NCI-H748 (cell line): ENCODE measurements around the gene TMEM141.
"Not testable (repeated sequence)": the region's sequence is repeated elsewhere in the genome, so short reads cannot be mapped to it uniquely, and the experiment has no call there.

Source experiments
- DNase-seq: peaks from one replicate; lab custom pipeline; 2025; ENCODE audit not compliant: unreplicated experiment; lab: John Stamatoyannopoulos, UW

Gene TMEM141

DNA sequence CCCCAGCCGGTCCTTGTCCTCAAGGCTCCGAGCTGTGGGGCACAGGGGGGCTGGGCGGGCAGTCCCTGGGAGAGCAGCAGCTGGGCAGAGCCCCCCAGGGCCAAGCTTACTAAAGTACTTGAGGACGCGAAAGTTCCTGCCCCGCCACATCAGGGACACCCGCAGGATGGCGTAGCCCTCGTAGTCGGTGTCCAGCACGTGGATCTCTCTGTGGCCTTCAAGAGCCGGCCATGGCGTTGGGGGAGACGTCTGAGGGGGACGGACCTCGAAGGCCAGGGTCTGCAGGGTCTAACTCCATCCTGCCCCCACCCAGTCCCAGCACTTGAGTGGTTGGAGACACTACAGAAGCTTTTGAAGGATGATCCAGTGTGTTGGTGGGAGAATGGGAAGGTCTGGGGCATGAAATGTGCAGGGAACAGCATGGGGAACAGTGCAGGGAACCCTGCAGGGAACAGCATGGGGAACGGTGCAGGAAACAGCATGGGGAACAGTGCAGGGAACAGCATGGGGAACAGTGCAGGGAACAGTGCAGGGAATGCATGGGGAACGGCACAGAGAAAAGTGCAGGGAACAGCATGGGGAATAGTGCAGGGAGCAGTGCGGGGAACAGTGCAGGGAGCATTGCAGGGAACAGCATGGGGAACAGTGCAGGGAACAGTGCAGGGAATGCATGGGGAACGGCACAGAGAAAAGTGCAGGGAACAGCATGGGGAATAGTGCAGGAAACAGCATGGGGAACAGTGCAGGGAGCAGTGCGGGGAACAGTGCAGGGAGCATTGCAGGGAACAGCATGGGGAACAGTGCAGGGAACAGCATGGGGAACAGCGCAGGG is 35.6 kb upstream of the TMEM141 start:
- DNase-seq = not testable (repeated sequence)

DNA sequence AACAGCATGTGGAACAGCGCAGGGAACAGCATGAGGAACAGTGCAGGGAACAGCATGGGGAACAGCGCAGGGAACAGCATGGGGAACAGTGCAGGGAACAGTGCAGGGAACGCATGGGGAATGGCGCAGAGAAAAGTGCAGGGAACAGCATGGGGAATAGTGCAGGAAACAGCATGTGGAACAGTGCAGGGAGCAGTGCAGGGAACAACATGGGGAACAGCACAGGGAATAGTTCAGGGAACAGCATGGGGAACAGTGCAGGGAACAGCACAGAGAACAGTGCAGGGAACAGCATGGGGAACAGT is 35.1 kb upstream of the TMEM141 start:
- DNase-seq = no peak

DNA sequence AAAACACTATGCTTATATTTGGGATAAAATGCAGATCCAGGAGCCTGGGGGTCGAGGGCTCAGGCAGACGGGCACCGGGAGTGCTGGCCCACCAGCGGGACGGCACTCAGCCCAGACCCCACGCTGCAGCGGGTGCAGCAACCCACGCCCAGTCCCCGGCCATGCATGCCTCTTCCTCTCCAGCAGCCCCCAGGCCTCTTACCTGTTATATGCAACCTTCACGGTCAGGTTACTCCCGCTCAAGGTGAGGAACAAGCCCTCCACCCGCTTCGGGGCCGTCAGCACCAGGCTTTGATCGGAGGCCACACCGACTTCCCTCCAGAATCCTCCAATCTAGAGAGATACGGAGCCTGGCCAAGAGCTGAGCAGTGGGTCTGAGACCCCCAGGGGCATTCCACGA is 34.3 kb upstream of the TMEM141 start:
- no peak for DNase-seq

DNA sequence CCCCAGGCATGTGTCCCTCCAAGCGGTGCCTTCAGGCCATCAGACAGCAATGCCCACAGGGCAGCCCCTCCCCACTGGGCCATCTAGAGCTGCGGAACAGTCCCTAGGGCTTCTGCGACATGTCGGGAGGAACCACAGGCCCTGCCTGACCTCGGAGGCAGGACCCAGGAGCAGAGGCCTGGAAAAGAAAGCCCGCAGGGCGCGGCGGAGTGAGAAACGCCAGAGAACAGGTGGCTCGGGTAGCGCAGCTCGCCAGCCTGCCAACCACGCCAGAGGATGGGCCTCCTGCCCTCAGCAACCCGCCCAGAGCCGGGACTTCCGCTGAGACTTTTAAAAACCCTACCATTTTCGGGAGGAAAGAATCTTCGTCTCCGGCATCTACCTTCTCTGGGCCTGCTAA is 33.8 kb upstream of the TMEM141 start:
- DNase-seq = no peak

DNA sequence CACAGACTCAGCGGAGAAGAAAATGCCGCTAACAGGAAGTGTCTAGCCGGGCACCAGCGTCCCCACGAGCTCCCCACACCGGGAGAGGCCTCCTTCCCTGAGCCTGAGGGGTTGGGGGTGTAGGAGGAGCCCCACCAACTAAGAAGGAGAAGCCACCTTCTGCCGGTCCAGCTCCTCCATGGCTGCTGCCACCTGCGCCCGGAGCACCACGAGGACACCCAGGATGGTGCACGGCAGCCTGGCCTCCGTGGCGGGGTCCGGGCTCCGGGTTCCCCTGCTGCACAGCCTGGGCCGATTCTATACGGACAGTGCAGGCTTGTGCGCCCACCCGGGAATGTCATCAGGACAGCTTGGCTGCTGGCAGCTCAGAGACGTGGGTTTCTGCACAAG is 33.4 kb upstream of the TMEM141 start:
- no peak for DNase-seq

DNA sequence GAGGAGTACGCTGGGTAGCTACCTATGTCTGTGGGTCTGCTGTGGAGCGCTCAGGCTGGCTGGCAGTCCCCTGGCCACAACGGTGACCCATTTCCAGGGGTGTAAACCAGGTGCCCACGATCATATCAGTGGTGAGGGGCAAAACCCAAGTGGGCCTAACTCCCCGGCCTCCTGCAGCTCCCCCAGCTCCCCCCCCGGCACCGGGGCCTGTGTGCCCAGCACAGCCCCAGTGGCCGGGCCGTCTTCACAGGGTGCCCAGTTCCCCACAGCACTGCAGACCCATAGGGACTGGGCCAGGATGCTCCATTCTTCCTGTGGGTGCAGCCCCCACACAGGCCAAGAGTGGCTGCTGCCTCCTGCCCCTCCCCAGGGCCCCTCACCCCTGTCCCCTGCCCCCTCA is 32.1 kb upstream of the TMEM141 start:
- no peak for DNase-seq

DNA sequence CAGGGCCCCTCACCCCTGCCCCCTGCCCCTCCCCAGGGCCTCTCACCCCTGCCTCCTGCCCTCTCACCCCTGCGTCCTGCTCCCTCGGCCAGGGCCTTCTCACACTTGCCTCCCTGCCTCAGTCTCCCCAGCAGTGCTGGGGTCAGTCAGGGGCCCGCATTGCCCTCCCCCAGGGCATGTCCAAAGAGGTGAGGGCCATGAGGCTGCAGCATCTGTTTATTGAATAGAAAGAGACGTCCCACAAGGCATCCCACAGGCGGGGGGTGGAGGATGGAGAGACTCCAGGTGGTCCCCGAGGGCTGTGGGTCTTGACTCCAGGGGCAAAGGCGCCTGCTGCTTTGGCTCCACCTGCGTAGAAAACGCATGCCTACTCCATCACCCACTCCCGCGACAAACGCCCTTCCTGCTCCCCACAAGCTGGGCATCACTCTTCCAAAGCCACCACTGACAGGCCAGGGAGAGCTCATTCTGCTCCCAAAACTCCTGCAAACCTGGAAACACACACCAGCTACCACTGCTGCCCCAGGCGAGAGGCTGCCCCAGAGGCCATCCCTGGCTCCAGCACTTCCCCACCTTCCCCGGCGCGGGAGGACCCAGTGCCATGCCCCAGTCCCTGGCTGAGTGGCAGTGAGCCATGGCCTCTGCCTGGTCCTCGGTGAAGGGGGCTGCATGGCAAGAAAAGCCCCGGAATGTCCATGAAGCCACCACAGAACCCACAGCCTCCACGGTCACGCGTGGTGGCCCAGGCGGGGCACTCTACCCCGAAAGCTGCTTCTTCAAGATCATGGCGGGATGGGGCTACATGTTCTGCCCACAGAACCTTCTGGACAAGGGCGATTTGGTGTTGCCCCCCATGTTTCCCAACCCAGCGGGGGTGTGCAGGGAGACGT is 31.5 kb upstream of the TMEM141 start:
- DNase-seq = no peak

DNA sequence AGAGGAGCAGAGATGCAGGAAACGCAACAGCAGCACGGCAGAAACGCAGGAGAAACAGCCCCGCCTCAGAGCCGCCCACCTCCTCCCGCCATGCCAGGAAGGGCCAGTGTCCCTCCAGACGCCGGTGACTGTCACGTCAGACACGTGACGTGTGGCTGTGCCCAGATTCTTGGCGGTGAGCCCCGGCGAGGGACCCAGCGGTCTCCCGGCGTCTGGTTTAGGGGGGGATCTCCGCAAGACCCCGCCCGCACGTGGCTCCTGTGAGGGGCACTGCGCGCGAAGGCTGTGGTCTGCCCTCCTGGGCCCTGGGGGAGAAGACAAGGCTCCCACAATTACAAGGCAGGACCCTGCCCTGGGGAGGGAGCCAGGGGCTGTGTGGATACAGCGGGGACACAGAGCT is 30.7 kb upstream of the TMEM141 start:
- DNase-seq = no peak

DNA sequence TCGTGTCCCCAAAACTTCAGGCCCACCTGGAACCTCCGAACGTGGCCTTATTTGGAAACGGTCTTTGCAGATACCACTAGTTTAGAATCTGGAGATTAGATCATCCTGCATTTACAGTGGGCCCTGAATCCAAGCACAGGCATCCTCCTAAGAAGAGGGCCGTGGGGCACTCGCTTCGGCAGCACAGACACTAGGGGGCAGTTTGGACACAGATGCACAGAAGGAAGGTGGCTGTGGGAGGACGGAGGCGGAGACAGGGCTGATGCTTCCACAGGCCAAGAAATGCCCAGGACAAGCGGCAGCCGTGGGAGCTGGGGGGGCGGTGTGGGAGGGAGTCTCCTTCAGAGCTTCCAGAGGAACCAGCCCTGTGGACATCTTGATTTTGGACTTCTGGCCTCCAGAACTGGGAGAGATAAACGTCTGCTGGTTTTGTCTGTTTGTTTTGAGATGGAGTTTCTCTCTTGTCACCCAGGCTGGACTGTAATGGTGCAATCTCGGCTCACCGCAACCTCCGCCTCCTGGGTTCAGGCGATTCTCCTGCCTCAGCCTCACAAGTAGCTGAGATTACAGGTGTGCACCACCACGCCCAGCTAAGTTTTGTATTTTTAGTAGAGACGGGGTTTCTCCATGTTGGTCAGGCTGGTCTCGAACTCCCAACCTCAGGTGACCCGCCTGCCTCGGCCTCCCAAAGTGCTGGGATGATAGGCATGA is 30.2 kb upstream of the TMEM141 start:
- DNase-seq = peak; percentile 61

DNA sequence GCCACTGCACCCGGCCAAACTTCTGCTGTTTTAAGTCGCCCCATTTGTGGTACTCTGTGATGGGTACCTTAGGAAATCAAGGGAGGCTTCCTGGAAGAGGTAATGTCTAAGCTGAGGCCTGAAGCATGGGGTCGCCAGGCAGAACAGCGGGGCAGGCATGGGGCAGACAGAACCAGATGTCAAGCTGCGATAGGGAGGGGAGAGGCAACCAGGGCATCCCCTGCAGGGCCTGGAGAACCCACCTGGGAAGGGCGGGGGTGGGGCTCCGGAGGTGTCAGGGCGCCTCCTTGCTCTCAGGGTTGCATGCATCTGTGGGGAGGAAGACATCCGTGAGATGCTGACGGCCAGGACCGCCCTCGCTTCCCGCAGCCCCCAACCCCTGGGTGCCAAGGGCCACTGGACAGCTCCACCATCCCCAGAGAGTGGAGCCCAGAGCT is 29.6 kb upstream of the TMEM141 start:
- DNase-seq = no peak

DNA sequence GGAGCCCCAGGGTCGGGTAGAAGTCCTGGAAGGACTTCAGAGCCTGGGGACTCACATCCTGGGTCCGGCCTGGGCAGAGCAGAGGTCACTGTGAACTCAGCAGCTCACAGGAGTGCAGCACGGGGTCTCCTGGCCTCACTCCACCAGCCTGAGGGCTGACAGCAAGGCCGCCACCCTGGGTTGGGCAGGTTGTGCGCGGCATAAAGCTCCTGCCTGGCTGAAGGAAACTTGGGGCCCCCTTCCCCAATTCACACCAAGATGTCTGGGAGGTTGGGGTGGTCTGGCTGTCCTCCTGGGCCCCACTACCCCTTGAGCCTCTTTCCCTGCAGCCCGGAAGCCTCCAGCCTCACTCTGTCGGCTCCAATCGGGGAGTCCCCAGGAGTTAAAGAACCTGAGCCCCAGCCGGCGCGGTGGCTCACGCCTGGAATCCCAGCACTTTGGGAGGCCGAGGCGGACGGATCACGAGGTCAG is 28.9 kb upstream of the TMEM141 start:
- no peak for DNase-seq

DNA sequence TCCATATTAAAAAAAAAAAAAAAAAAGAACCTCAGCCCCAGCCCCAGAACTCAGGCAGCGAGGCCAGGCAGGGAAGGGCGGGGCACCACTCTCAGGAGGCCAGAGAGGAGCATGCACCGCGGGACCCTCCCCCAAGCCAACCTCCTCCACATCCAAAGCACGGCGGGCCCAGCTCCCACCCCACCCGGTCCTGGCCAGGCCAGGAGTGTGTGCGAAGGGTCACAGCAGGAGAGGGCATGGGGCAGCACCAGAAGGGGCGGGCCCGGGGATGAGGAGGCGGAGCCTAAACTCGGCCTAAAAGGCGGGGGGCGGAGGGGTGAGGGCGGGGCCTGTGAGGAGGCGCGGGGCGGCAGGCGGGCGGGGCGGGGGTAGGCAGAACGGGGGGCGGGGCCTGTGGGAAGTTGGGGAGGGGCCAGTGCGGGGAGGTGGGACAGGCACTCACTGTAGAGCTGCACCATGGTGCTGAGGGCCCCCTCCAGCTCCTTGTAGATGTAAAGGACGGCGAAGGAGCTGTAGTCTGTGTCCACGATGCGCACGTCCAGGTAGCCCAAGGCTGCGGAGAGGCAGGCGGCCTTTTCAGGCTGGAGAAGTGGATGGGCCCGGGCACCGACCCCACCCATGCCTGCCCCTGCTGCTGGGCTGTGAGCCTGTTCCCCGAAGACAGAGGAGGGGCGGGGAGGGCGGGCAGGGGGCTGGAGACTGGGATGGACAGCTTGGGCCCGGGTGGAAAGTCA is 28.1 kb upstream of the TMEM141 start:
- peak; percentile 27 for DNase-seq

DNA sequence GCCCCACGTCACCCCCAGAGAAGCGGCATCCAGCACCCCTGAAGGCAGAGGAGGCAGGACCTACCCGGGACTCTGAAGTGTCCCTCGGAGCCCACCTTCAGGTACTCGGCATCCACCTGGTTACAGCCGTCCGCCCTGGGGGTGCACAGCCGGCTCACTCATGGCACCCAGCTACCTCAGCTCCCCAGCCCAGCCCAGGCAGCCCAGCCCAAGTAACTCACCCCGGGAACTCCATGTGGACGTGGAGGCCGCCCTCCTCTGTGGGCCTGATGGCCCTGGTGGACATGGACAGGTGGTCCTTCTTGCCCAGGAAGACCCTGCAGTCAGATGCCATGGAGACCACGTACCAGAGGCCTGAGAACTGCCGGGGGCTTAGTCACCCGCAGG is 27.5 kb upstream of the TMEM141 start:
- DNase-seq = no peak

DNA sequence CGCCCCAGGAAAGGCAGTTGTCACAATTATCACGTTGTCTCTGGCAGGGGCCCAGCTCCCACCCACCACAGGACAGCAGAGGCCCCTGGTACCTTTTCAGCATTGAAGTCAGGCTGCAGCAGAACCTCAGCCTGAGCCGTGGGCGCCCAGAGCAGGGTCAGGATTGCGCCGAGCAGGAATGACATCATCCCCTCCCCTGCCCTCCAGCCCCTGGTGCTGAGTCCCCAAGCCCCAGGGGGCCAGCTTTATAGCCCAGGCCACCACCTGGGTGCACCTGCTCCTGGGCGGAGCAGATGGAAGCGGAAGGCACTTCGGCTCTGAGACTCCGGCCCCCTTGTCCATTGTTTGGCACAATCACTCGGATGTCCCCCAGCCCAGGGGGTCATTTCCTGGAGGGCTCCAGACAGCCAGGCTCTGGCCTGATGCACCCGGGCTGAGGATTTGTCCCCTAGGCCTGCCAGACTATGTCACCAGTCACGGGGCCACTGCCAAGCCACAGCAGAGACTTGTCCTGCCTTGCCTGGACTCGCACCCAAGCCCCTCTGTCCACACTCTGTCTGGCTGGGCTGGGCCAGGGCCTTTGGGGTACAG is 26.7 kb upstream of the TMEM141 start, which contains the start of gene LCN15:
Gene LCN15 (minus strand): TSS at position 218 of the 591 bp plus-strand sequence. CDS start 30 bp downstream, at position 188.
- no peak for DNase-seq

DNA sequence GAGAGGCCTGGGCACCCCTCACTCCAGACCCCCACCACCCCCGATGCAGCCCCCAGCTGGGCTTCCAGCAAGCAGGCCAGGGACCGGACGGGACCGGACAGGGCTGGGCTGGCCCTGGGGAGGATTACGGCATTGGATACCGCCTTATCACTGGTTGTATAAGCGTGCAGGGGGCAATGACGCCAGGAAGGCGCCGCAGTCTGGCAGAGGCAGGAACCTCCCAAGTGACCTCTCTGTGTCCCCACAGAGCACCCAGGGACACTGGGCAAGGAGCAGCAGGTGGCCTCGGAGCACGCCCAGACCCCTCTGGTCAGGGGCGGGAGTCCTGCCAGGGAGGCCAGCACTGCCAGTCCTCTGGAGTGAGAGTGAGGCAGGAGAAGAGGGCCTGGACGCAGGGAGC is 26.1 kb upstream of the TMEM141 start:
- DNase-seq = no peak

DNA sequence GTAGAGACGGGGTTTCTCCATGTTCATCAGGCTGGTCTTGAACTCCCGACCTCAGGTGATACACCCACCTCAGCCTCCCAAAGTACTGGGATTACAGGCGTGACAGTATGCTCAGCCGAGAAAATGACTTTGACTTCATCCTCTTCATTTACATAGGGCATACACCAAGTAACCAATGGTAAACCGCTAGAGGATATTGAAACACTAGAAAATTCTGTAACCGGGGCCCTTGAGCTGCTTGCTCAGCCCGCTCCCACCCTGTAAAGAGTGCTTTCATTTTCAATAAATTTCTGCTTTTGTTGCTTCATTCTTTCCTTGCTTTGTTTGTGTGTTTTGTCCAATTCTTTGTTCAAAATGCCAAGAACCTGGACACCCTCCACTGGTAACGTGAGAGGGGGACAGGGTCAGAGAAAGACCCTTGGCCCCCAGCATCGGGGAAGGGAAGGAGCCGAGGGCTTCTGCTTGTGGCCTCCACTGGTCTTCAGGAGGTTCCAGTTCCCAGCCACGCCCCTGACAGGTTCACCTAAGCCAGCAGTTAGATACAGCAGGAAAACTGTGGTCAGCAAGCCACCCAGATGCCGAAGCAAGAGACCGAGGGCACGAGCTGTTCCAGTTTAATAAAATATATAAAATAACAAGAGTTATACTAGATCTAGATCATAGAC is 25.3 kb upstream of the TMEM141 start:
- not testable (repeated sequence) for DNase-seq

DNA sequence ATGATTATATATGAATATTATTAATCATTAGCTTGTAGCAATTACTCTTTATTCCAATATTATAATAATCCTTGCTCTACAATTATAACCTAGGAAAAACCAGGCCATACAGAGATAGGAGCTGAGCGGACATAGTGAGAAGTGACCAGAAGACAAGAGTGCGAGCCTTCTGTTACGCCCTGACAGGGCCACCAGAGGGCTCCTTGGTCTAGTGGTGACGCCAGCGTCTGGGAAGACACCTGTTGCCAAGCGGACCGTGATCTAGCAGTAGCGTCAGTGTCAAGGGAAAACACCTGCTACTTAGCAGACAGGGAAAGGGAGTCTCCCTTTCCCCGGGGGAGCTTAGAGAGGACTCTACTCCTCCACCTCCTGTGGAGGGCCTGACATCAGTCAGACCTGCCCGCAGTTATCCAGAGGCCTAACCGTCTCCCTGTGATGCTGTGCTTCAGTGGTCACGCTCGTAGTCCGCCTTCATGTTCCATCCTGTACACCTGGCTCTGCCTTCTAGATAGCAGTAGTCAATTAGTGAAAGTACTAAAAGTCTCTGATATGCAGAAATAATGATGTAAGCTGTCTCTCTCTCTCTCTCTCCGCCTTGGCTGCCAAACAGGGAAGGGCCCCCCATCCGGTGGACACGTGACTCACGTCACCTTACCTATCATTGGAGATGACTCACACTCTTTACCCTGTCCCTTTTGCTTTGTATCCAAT is 24.6 kb upstream of the TMEM141 start:
- peak; percentile 77 for DNase-seq

DNA sequence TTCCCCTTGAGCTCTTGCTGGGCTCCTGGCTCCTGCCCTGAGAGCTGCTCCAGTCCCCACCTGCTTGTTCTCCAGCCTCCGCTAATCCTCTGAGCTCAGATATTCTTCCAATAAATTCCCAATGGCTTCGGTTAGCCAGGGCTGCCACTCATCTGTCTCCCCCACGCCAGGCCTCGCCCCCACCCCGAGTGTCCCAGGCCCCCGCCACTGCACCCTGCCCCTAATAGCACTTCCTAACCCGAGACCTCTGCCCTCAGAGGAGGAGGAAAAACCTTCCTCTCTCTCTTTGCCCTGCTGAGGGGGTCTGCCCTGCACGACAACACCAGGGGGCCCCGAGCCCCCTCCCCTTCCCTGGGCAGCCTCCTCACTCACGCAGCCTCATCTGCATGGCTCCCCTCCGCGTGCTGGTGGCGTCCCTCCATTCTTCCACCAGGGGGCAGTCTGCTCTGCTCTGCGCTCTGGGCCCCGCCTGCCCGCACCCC is 21.4 kb upstream of the TMEM141 start:
- DNase-seq = peak; percentile 43

DNA sequence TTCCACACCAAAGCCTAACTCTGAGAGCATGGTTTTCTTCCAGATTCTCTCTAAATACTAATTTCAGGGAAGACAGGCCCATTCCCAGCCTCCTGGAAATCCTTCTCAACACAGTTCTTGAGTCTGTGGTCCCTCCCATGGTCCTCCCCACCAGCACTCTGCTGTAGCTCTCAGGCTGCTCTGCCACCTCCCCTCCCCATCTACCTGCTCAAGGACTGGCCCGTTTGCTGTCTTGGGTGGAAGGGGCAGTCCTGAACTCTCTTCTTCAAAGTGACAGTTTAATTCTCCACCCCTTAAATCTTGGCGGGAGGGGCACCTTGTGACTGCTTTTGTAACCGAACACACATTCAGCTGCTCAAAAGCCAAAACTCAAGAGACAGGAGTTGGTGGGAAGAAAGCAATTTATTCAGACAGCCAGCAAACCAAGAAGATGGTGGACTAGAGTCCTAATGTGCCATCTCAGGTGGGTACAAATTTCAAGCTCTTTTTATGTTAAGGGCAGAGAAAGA is 19.2 kb upstream of the TMEM141 start:
- DNase-seq = no peak
